Colonic mucosa (tissue), 4 donors: Measurements from ENCODE around the gene RAD21L1. TPM values are rescaled to one million over a fixed set of nuclear protein-coding genes. Genes with fewer than 3 reads are reported as not detected.

ENCODE experiments used
- DNase-seq: peaks from one replicate; pipeline ENCODE4 v3.0.0-alpha.2; 2020
- H3K27ac ChIP-seq: fragments of 200-600 bp; one replicate; pipeline ENCODE4 v1.8.0; 2021
- H3K27me3 ChIP-seq: fragments of 200-600 bp; one replicate; pipeline ENCODE4 v1.8.0; 2021
- H3K36me3 ChIP-seq: fragments of 200-600 bp; one replicate; pipeline ENCODE4 v1.8.0; 2021
- H3K4me1 ChIP-seq: fragments of 200-600 bp; one replicate; pipeline ENCODE4 v1.8.0; 2021; ENCODE audit warnings: mild to moderate bottlenecking
- H3K4me3 ChIP-seq: fragments of 200-600 bp; one replicate; pipeline ENCODE4 v1.8.0; 2021
- H3K9ac ChIP-seq, 2 donors: one replicate each; pipeline ENCODE4 v1.7.0; 2013; ENCODE audit warnings: control low read depth in 2 of 2, low read depth in 2 of 2, low read length in 2 of 2
- H3K9me3 ChIP-seq: fragments of 200-600 bp; one replicate; pipeline ENCODE4 v1.8.0; 2021
- CTCF ChIP-seq: fragments of 200-600 bp; IDR thresholded peaks from one replicate; pipeline ENCODE4 v1.8.0; 2022; ENCODE audit warnings: antibody characterized with exemption, mild to moderate bottlenecking
- intact Hi-C: fragments of 100-400 bp; cut with DNase I; formaldehyde crosslinking; loops from one replicate; pipeline ENCODE4 v1.14.1; 2022
- total RNA-seq, 2 donors: library from RNA; stranded (reverse); fragmentation: NEBNext Ultra II Directional in 1 of 2; extraction: Animal tissue kit (Norgen Biotek cat#: 25700) in 1 of 2; gene quantifications; one replicate each; pipeline ENCODE4 v1.2.1, GENCODE V29; 2021
- donor health status: healthy.
- donor health status: DM: no; HTN: no; CAD: no.
- donor health status: DM: no; HTN: no; CAD: no.

Gene RAD21L1
- total RNA-seq: not detected

- intact Hi-C loops: no loop called here
- no peaks in the 10 kb centered on the region for H3K4me1 ChIP-seq
- H3K36me3 ChIP-seq: no peaks in the 10 kb centered on the region
- DNase-seq: peak; percentile 92
- H3K27ac ChIP-seq: no peak within 1 kb of the TSS
- peak within 1 kb of the TSS; percentile 76 for H3K4me3 ChIP-seq
- H3K9ac ChIP-seq: peak within 1 kb of the TSS in 1 of 2 donors; percentile 72
- TF ChIP-seq CTCF: no peak
- no peaks in the 10 kb centered on the region for H3K9me3 ChIP-seq
- H3K27me3 ChIP-seq: peaks cover 20% of the 10 kb centered on the region
Measured at GRCh38 chr20:1225783-1226654, at the start of gene RAD21L1. Gene RAD21L1 (plus strand): TSS chr20:1226044. CDS start chr20:1228454, 2,410 bp downstream.

- Histone ChIP-seq H3K36me3 (no peaks in the 10 kb centered on the region), H3K4me3 (no peak overlapping the region), H3K9me3 (no peaks in the 10 kb centered on the region), H3K9ac (no peak overlapping the region), H3K27me3 (no peaks in the 10 kb centered on the region), H3K27ac (no peak overlapping the region), H3K4me1 (no peaks in the 10 kb centered on the region)
- no peak for DNase-seq
- TF ChIP-seq CTCF: no peak
- intact Hi-C loops: no loop called here
Measured at GRCh38 chr20:1177680-1178079, 48.2 kb upstream of the RAD21L1 start.

GRCh38 chr20:1178103-1178502 is 47.7 kb upstream of the RAD21L1 start:
- intact Hi-C loops: no loop called here

GRCh38 chr20:1178623-1179022 is 47.2 kb upstream of the RAD21L1 start:
- H3K9me3 ChIP-seq: no peaks in the 10 kb centered on the region
- DNase-seq: no peak
- H3K36me3 ChIP-seq: no peaks in the 10 kb centered on the region
- H3K4me3 ChIP-seq: no peak overlapping the region
- intact Hi-C loops: no loop called here
- no peak overlapping the region for H3K27ac ChIP-seq
- no peak for TF ChIP-seq CTCF
- H3K27me3 ChIP-seq: peaks cover 2% of the 10 kb centered on the region
- H3K9ac ChIP-seq: no peak overlapping the region
- H3K4me1 ChIP-seq: no peaks in the 10 kb centered on the region

More at GRCh38 chr20:1178103-1178502, 47.7 kb upstream of the RAD21L1 start:
- DNase-seq: no peak
- H3K9ac ChIP-seq: no peak overlapping the region
- no peaks in the 10 kb centered on the region for H3K36me3 ChIP-seq
- no peak for TF ChIP-seq CTCF
- no peaks in the 10 kb centered on the region for H3K4me1 ChIP-seq
- no peak overlapping the region for H3K27ac ChIP-seq
- H3K4me3 ChIP-seq: no peak overlapping the region
- no peaks in the 10 kb centered on the region for H3K9me3 ChIP-seq
- H3K27me3 ChIP-seq: no peaks in the 10 kb centered on the region

GRCh38 chr20:1180949-1181348 is 44.9 kb upstream of the RAD21L1 start:
- Histone ChIP-seq H3K9me3 (no peaks in the 10 kb centered on the region), H3K9ac (no peak overlapping the region), H3K27me3 (peaks cover 14% of the 10 kb centered on the region), H3K4me1 (no peaks in the 10 kb centered on the region), H3K4me3 (no peak overlapping the region), H3K27ac (no peak overlapping the region), H3K36me3 (no peaks in the 10 kb centered on the region)
- no peak for TF ChIP-seq CTCF
- intact Hi-C loops: loop anchor here (10.0 kb wide), 1 partner anchor 56 kb away; no protein-coding TSS in a partner anchor
- no peak for DNase-seq
